ENCODE measurements around the gene DAZ4.
"Not testable (repeated sequence)": the region's sequence is repeated elsewhere in the genome, so short reads cannot be mapped to it uniquely, and the experiment has no call there.

Gene DAZ4, protein sequence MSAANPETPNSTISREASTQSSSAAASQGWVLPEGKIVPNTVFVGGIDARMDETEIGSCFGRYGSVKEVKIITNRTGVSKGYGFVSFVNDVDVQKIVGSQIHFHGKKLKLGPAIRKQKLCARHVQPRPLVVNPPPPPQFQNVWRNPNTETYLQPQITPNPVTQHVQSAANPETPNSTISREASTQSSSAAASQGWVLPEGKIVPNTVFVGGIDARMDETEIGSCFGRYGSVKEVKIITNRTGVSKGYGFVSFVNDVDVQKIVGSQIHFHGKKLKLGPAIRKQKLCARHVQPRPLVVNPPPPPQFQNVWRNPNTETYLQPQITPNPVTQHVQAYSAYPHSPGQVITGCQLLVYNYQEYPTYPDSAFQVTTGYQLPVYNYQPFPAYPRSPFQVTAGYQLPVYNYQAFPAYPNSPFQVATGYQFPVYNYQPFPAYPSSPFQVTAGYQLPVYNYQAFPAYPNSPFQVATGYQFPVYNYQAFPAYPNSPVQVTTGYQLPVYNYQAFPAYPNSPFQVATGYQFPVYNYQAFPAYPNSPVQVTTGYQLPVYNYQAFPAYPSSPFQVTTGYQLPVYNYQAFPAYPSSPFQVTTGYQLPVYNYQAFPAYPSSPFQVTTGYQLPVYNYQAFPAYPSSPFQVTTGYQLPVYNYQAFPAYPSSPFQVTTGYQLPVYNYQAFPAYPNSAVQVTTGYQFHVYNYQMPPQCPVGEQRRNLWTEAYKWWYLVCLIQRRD

DNA sequence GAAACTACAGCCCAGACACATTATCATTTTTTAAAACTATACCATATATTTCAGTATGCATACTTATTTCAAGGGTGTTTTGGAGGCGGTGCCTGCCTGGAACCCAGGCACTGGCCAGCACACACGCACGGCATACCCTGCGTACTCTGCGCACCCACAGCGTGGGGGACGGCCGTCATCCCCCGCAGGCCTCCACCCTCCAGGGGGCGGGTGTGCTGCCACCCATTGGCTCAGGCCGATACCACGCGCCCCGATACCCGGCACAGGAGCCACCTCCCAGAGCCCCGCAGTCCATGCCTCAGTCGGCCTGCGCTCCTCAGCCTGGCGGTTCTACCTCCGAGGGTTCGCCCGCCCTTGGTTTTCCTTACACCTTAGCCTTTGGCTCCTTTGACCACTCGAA, at the start of gene DAZ4:
Gene DAZ4 (plus strand): TSS at position 301 of the 400 bp plus-strand sequence. CDS start 208 bp downstream, outside the sequence.
- H3K4me3 ChIP-seq (ENCODE audit: low read depth, low read length); DNase-seq (ENCODE audit: low read depth): not testable (repeated sequence)

DNA sequence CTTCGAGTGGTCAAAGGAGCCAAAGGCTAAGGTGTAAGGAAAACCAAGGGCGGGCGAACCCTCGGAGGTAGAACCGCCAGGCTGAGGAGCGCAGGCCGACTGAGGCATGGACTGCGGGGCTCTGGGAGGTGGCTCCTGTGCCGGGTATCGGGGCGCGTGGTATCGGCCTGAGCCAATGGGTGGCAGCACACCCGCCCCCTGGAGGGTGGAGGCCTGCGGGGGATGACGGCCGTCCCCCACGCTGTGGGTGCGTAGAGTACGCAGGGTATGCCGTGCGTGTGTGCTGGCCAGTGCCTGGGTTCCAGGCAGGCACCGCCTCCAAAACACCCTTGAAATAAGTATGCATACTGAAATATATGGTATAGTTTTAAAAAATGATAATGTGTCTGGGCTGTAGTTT, 20.4 kb upstream of the DAZ4 start, which contains the start of gene DAZ3:
Gene DAZ3 (minus strand): TSS at position 101 of the 400 bp plus-strand sequence. CDS start 208 bp downstream, outside the sequence.
- not testable (repeated sequence) for DNase-seq (ENCODE audit: low read depth)

DNA sequence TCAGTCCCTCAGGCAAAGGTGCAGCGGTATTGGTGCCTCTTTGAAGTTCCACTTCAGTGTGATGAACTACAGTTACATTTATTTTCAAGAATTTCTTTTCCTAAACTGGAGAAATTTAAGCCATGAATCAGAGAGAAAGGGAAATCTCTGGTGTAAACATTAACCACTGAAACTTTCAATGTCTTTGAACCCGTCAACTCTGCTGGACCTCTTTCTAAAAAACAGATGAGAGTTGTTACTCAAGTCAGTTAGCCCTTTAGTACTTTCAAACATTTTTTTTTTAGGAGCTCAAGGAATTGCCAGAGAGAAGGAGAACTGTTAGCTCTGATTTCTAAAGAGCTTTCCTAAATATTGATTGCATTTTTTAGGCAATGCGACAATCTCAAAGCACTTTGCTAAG, 11.9 kb upstream of the DAZ4 start:
- DNase-seq (ENCODE audit: low read depth); H3K4me3 ChIP-seq (ENCODE audit: low read depth, low read length): not testable (repeated sequence)

More for the DNA sequence above, 20.4 kb upstream of the DAZ4 start, which contains the start of gene DAZ3:
- not testable (repeated sequence) for H3K4me3 ChIP-seq (ENCODE audit: low read depth, low read length)

DNA sequence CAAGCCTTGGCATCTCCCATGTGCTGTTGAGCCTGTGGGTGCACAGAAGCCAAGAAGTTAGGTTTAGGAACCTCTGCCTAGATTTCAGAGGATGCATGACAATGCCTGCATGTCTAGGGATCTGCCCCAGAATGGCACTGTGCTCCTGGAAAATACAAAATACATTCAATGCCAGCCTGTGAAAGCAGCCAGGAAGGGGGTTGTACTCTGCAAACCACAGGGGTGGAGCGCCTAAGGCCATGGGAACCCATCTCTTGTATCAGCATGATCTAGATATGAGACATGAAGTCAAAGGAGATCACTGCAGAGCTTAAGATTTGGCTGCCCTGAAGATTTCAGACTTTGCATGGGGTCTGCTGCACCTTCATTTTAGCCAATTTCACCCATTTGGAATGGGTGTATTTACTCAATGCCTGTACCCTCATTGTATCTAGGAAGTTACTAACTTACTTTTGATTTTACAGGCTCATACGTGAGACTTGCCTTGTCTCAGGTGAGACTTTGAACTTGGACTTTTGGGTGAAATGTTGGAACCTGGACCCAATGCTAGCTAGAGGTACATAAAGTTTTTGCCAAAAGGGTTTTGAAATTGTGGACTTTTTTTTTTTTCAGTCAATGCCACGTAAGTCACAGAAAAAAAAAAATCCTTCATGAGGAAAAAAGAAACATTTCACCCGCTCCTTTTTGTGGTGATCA, 9.4 kb upstream of the DAZ4 start:
- not testable (repeated sequence) for H3K4me3 ChIP-seq (ENCODE audit: low read depth, low read length); DNase-seq (ENCODE audit: low read depth)

DNA sequence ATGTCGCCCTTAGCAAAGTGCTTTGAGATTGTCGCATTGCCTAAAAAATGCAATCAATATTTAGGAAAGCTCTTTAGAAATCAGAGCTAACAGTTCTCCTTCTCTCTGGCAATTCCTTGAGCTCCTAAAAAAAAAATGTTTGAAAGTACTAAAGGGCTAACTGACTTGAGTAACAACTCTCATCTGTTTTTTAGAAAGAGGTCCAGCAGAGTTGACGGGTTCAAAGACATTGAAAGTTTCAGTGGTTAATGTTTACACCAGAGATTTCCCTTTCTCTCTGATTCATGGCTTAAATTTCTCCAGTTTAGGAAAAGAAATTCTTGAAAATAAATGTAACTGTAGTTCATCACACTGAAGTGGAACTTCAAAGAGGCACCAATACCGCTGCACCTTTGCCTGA, 8.7 kb upstream of the DAZ4 start:
- DNase-seq (ENCODE audit: low read depth); H3K4me3 ChIP-seq (ENCODE audit: low read depth, low read length): not testable (repeated sequence)

All from LNCaP clone FGC (cell line).